Umbilical cord (tissue), 2 donors: ENCODE data around the gene RNMT. TPM values are rescaled to one million over a fixed set of nuclear protein-coding genes. Genes with fewer than 3 reads are reported as not detected.
"Not testable (repeated sequence)": the region's sequence is repeated elsewhere in the genome, so short reads cannot be mapped to it uniquely, and the experiment has no call there.

ENCODE experiments used
- DNase-seq: peaks from one replicate; pipeline ENCODE4 v3.0.0-alpha.2; 2015; ENCODE audit warnings: low spot score
- total RNA-seq: library from RNA; depleted of rRNA; stranded (reverse); fragments of >200 nt; gene quantifications from one replicate; pipeline ENCODE4 v1.2.3, GENCODE V29; 2014; ENCODE audit warnings: low replicate concordance; ENCODE audit not compliant: insufficient read depth

The RNMT gene
- 37.3 TPM for total RNA-seq

- peak; percentile 98 for DNase-seq
Measured at GRCh38 chr18:13726232-13726971, at the start of gene RNMT, which contains the start of gene FAM210A. Gene RNMT (plus strand): TSS chr18:13726673. CDS start chr18:13731518, 4,845 bp downstream. Gene FAM210A (minus strand): TSS chr18:13726558. CDS start chr18:13682077, 44,481 bp downstream.

- not testable (repeated sequence) for DNase-seq
Measured at GRCh38 chr18:13677350-13677749, 49.1 kb upstream of the RNMT start.

- DNase-seq = peak; percentile 37
Measured at GRCh38 chr18:13680612-13681011, 45.9 kb upstream of the RNMT start.

- DNase-seq = no peak
Measured at GRCh38 chr18:13681701-13682100, 44.8 kb upstream of the RNMT start.

GRCh38 chr18:13684546-13684945, 41.9 kb upstream of the RNMT start:
- no peak for DNase-seq

- DNase-seq = no peak
Measured at GRCh38 chr18:13688191-13689136, 38.0 kb upstream of the RNMT start.

- DNase-seq = not testable (repeated sequence)
Measured at GRCh38 chr18:13690060-13690459, 36.4 kb upstream of the RNMT start.

- DNase-seq = not testable (repeated sequence)
Measured at GRCh38 chr18:13695337-13695736, 31.1 kb upstream of the RNMT start.

GRCh38 chr18:13696961-13697360, 29.5 kb upstream of the RNMT start:
- no peak for DNase-seq

GRCh38 chr18:13700153-13700552, 26.3 kb upstream of the RNMT start:
- DNase-seq = no peak

- DNase-seq = no peak
Measured at GRCh38 chr18:13703899-13704298, 22.6 kb upstream of the RNMT start.

GRCh38 chr18:13710414-13710831, 16.1 kb upstream of the RNMT start:
- DNase-seq = no peak

- DNase-seq = no peak
Measured at GRCh38 chr18:13712400-13713131, 13.9 kb upstream of the RNMT start.

GRCh38 chr18:13713455-13714055, 12.9 kb upstream of the RNMT start:
- no peak for DNase-seq

GRCh38 chr18:13715330-13715729, 11.1 kb upstream of the RNMT start:
- no peak for DNase-seq

- DNase-seq = no peak
Measured at GRCh38 chr18:13716916-13717315, 9.6 kb upstream of the RNMT start.

- DNase-seq = no peak
Measured at GRCh38 chr18:13720123-13720522, 6.3 kb upstream of the RNMT start.

GRCh38 chr18:13720847-13721246, 5.6 kb upstream of the RNMT start:
- DNase-seq = no peak

- peak; percentile 6 for DNase-seq
Measured at GRCh38 chr18:13725566-13726231, 774 bp upstream of the RNMT start.

- no peak for DNase-seq
Measured at GRCh38 chr18:13726972-13727331, 479 bp downstream of the RNMT start.

GRCh38 chr18:13730481-13730880, 4.0 kb downstream of the RNMT start:
- no peak for DNase-seq
